GM18519 (cell line): ENCODE results near the gene SNX9.
"Not testable (repeated sequence)": the region's sequence is repeated elsewhere in the genome, so short reads cannot be mapped to it uniquely, and the experiment has no call there.

ENCODE experiments used
- ATAC-seq: cut with Tn5 transposase; IDR thresholded peaks from one replicate; pipeline ENCODE4 v1.9.1; 2021; ENCODE audit warnings: mild to moderate bottlenecking, moderate library complexity; ENCODE audit not compliant: unreplicated experiment, low FRiP score

Gene SNX9

DNA sequence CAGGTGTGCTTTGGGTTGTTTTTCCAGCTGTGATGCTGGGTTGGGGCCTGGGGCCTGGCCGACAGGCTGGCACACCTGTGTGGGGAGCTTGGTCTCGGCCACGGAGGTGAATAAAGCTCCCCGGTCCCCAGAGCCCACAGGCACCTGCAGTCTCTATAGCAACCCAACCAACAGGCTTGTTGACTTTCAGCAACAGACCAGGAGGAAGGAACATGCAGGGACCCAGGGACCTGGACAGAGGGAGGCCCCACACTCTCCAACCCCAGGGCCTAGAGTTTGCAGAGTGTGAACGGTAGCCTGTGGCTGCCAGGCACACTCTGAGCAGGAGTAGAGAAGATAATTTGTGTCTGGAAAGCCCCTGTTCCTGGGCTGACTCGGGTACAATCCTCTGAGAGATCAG is 144.0 kb downstream of the SNX9 start:
- ATAC-seq = no peak

DNA sequence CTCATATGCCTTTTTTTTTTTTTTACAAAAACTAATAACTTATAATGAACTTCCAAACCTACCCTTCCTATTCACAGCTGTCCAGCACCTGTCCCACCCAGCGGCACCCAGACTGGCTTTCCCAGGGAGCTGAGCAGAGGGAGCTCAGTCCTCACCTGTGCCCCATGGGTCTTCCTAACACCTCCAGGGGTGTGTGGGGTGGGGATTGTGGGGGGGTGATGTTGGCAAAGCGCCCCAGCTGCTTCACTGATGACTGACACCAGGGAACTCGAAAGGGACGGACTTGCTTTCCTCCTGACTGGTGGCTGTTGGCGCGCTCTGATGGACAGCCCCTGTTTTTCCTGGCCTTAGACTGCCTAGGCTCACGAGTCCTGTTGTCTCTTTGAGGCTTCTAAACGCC is 144.4 kb downstream of the SNX9 start:
- ATAC-seq = no peak

DNA sequence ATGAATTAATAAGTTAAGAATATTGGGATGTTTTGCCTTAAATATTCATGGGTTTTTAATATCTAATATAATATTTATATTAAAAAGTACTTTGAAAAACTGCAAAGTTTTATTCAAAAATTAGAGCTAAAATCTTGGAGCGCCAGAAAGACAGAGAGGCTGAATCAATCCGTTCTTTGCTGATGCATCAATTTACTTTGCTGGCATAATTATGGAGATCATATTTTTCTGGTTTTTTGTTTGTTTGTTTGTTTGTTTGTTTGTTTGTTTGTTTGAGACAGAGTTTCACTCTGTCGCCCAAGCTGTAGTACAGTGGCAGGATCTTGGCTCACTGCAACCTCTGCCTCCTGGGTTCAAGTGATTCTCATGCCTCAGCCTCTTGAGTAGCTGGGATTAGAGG is 149.1 kb downstream of the SNX9 start:
- ATAC-seq = not testable (repeated sequence)

DNA sequence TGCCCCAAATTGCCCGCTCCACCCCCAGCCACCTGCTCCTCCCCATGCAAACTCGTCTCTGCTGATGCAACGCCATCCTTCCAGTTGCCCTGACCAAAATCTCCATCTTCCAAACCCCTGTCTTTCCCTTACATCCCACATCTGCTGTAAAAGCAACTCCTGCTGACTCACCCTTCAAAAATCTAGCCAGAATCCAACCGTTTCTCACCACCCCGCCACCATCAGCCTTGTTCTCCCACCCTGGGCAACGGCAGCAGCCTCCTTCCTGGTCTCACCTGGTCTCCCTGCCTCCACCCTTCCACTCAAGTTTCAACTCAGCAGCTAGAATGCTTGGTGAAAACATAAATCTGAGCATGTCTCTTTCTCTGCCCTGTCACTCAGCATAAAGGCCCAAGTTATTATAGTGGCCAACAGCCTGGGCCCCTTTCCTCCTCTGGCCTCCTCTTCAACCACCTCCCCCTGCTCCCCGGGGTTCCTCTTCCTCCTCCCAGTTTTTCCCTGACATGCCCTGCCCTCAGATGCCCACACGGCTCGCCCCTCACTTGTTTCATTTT is 151.4 kb downstream of the SNX9 start:
- no peak for ATAC-seq

GRCh38 chr6:157974967-157975366 is 151.9 kb downstream of the SNX9 start:
- no peak for ATAC-seq

DNA sequence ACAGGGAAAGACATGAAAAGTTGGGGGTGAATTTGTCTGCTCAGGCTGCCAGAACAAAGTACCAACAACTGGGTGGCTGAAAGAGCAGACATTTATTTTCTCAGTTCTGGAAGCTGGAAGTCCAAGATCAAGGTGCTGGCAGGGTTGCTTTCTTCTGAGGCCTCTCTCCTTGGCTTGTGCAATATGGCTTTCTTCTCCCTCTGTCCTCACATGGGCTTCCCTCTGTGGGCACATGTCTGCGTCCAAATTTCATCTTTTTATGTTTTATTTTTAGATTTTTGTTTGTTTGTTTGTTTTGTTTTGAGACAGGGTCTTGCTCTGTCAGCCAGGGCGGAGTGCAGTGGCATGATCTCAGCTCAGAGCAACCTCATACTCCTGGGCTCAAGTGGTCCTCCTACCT is 152.4 kb downstream of the SNX9 start:
- no peak for ATAC-seq

GRCh38 chr6:157976345-157977175 is 153.5 kb downstream of the SNX9 start:
- no peak for ATAC-seq

DNA sequence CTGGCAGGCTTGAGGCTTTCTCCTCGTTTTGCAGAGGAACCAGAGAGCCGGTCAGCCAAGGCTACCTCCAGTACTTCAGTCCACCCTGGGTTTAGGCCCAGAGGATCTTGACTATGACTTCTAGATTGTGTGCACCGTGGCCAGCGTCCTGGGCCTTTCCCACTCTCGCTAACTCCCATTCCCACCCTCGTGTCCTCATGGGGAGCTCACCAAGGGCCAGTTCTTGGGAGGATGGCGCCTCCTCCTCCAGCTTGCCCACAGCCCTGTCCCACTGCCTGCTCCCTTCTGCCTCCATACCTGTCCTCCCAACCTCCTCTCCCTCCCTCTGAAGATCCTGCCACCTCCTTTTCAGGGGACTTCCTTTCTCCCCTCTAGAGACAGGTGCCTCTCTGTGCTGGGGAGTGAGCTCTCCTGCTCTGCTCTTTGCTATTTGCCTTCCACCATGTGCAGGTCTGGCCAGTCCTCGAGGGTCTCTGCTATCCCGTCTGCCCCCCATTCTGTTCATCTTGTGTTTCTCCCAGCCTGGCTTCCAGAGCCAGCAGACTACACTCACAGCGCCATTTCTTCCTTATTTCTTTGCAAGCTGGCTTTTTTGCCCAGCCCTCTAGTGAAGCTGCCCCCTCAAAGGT is 154.2 kb downstream of the SNX9 start:
- ATAC-seq = no peak

GRCh38 chr6:157978021-157978783 is 155.2 kb downstream of the SNX9 start:
- ATAC-seq = no peak

DNA sequence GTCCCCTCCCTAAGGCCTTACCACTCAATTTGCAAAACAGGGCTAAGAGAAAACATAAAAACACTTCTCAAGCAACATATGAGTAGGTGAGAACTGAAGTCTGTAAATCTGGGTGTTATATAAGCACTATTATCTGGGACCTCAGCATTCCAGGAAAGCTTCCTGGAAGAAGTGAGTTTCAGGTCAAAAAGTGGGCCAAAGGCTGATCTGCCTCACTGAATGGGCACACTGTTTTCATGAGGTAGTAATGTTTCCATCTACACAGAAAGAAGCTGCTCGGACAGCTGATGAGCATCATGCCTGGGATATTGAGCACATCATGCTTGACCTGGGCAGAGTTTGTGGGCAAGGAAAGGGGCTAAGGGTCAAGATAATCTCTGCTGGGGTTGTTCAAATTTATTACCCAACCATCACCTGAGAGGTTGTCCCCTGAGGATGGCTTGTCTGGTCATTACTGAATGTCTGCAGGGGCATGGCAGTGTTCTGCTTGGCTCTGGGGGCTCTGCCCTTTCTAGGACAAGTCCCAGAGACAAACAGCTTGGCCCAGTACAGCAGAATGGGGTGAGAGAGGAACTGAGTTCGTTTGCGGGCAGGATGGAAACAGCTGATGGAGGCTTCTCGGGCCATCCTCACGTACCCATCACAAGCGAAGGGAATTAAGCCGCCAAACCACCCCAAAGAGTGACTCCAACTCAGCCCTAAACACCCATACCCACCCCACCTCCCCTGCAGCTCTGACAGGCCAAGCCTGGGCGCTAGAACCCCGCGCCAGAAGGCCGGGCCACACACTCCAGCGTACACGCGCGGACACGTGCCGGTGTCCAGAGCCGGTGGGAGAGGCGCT is 157.5 kb downstream of the SNX9 start:
- no peak for ATAC-seq

DNA sequence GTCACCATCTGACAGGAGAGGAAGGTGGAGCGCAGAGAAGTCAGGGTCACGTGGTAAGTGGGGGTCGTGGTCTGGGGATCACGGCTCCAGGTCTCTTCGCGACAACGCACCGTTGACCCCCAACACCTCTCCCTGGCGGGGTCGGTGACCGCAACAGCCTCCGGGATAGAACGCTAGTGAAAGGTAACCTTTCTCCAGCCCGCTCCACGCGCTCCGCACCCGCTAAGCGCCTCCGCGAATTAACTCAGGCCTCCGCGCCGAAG is 158.0 kb downstream of the SNX9 start:
- peak; percentile 6 for ATAC-seq

DNA sequence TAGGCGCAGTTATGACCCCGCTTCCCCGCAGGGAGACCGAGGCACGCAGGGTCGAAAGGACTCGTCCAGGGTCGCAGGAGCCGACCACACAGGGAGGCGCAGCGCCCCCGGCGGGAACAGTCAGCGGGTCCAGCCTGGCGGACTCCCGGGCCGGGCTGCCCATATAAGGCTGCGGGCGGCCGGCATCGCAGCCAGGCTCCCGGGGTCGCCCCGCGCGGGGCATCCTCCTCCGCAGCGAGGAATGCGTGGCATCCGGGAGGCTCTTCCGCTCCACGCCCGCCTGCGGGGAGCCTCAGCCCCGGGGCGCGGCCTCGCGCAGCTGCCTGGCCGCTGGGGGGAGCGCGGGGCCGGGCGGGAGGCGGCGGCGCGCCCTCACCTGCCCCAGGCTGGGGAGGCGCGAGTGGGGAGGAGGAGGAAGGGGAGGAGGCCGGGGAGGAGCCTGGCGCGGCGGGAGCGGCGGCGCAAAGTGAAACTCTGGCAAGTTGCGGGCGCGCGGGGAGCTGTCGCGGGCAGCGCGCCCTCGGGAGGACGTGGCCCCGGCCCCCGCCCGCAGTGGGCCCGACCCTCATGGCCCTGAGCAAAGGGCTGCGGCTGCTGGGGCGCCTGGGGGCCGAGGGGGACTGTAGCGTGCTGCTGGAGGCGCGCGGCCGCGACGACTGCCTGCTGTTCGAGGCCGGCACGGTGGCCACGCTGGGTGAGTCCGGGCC is 158.5 kb downstream of the SNX9 start, which contains the start of gene SYNJ2:
Gene SYNJ2 (plus strand): TSS at position 469 of the 707 bp plus-strand sequence. CDS start 99 bp downstream, at position 568.
- peak; percentile 75 for ATAC-seq

- ATAC-seq = peak; percentile 20
These were observed 159.1 kb downstream of the SNX9 start for GRCh38 chr6:157982102-157982562.

DNA sequence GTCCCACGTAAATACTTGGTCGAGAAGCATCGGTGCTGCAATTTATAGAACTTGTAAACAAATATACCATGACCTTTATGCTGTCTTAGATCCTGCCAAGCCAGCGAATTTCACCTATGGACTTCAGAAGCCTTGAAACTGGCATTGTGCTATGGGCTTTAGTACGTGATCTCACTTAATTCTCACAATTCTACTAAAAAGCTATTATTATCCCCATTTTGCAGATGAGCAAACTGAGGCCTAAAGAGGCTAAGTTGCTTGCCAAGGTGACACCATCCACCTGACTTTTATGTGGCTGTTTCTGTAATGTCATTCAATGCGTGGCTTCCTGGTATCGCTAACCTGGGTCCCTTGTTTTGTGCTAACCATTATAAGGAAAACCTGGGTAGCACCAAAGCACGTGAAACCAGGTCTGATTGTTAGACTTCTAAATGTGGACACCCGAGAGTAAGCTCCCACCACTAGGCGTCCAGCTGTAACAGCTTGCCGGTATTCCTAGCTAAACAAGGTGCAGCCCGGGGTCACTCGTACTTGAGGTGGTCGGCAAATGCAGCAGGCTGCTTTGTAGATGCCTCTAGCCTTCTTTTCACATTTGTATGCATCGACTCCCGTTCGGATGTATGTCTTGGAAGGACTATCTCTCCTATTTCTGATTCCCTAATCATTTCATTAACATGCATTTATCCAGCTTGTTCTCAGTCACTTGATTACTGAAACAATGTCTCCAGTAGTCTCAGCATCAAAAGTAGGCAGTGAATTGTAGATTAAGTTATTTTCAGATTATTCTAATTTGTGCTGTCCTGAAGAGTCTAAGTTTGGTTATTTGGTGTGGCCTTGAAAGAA is 159.7 kb downstream of the SNX9 start:
- ATAC-seq = no peak

DNA sequence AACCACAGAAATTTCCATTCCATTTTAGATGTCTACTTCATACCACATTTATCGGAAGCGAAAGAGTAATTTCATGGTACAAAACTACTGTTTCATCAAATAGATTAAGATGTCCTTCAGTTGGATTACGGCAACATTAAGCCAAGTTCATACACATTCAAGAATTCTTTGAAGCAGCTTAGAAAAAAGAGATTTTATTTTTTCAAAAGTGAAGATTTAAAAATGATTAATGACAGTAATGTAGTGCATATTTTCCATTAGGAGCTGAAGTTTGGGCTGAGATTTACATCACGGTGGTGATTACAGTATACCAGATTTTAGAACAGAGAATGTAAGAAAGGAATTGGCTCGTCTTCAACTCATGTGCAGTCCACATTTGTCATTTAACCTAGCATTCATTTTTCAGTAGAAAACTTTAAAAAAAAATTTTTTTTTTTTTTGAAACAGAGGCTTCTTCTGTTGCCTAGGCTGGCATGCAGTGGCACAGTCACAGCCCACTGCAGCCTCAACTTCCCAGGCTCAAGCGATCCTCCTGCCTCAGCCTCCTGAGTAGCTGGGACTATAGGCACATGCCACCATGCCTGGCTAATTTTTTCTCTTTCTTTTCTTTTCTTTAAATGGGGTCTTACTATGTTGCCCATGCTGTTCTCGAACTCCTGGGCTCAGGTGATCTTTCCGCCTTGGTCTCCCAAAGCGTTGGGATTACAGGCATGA is 160.5 kb downstream of the SNX9 start:
- no peak for ATAC-seq

DNA sequence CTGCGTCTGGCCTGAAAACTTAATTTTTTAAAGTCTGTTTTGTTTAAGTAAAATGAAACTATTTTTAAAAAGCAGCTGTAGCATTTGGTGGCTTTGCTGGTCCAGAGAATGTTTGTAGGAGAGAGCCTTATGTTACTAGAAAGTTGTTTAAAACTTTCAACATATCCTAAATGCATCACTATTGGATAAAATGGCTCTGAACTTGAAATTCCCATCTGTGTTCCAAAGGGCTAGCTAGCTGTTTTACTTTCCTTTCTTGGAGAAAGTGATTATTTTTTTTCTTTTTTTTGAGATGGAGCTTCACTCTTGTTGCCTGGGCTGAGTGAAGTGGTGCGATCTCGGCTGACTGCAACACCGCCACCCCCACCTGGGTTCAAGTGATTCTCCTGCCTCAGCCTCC is 161.1 kb downstream of the SNX9 start:
- ATAC-seq = no peak

DNA sequence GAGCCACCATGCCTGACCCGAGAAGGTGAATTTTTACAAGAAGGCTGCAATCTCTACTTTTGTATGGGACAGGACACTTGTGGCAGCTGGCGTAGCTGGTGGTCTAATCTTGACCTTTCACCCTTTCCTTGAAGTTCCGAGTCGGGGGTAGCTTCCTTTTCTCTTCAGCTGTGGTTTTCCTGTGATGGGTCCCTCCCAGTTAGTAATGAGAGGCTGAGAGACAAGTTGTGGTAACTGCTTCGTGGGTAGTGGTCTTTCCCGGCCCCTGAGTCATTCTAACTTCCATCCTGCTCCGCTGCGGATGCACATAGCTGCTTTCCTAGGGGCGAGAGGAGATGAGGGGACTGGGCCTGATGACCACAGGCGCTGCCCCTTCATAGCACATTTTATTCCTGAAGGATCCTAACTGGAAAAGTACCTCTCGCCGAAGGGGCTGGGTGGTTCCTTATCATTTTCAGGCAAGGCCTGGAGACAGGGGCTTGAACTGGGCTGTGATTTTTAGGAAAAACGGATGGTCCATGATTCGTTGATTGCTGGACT is 161.7 kb downstream of the SNX9 start:
- ATAC-seq = no peak
